Ascending aorta (tissue), 2 donors: Measurements from ENCODE around the gene MRPS5. TPM values are rescaled to one million over a fixed set of nuclear protein-coding genes. Genes with fewer than 3 reads are reported as not detected.
A peak's percentile ranks its signal among the peaks of the same experiment; 100 is the strongest.

Experiments used
- DNase-seq, 2 donors: peaks; one replicate each; pipeline ENCODE4 v3.0.0-alpha.2; 2019; ENCODE audit warnings: low spot score in 2 of 2
- H3K27ac ChIP-seq, 2 donors: fragments of 200-600 bp; sonication (generic); one replicate each; pipeline ENCODE4 v1.5.1; 2016 to 2017; ENCODE audit warnings: mild to moderate bottlenecking in 1 of 2
- H3K27me3 ChIP-seq: fragments of 200-600 bp; sonication (generic); one replicate; pipeline ENCODE4 v1.5.1; 2017
- H3K36me3 ChIP-seq, 2 donors: fragments of 200-600 bp; sonication (generic); one replicate each; pipeline ENCODE4 v1.5.1; 2016
- H3K4me1 ChIP-seq, 2 donors: fragments of 200-600 bp; sonication (generic); one replicate each; pipeline ENCODE4 v1.5.1; 2016 to 2017; ENCODE audit warnings: mild to moderate bottlenecking in 1 of 2
- H3K4me3 ChIP-seq, 2 donors: fragments of 200-600 bp; sonication (generic); one replicate each; pipeline ENCODE4 v1.5.1; 2016 to 2017; ENCODE audit warnings: mild to moderate bottlenecking in 1 of 2
- H3K9me3 ChIP-seq, 2 donors: fragments of 200-600 bp; sonication (generic); one replicate each; pipeline ENCODE4 v1.5.1; 2016
- CTCF ChIP-seq, 3 experiments: fragments of 200-600 bp in 2 of 3; fragments of 450-650 bp in 1 of 3; sonication (generic) in 2 of 3; IDR thresholded peaks; one replicate each; pipeline ENCODE4 v1.5.1; 2016 to 2019; ENCODE audit warnings: antibody characterized with exemption in 3 of 3, mild to moderate bottlenecking in 1 of 3, moderate library complexity in 1 of 3
- intact Hi-C: fragments of 100-400 bp; cut with DNase I; formaldehyde crosslinking; loops from one replicate; pipeline ENCODE4 v1.15.1; 2023
- total RNA-seq: library from RNA; depleted of rRNA; stranded (reverse); fragments of >200 nt; gene quantifications from one replicate; pipeline ENCODE4 v1.1.0, GENCODE V29; 2016

The MRPS5 gene
- total RNA-seq, 1 donor from 2014 or later = 30.1 TPM

- Histone ChIP-seq H3K36me3 (no peaks in the 10 kb centered on the region), H3K4me1 (no peaks in the 10 kb centered on the region), H3K4me3 (no peak overlapping the region), H3K9me3 (no peaks in the 10 kb centered on the region), H3K27me3 (no peaks in the 10 kb centered on the region), H3K27ac (no peak overlapping the region)
- DNase-seq = no peak
- TF ChIP-seq CTCF (IDR thresholded peaks at IDR 0.05) = no peak
- intact Hi-C loops = no loop called here
Observed at GRCh38 chr2:95046371-95047112, 75.1 kb downstream of the MRPS5 start.

- intact Hi-C loops = no loop called here
- Histone ChIP-seq H3K4me3 (no peak overlapping the region), H3K36me3 (no peaks in the 10 kb centered on the region), H3K4me1 (no peaks in the 10 kb centered on the region), H3K27me3 (no peaks in the 10 kb centered on the region), H3K27ac (no peak overlapping the region), H3K9me3 (no peaks in the 10 kb centered on the region)
- no peak for TF ChIP-seq CTCF (IDR thresholded peaks at IDR 0.05)
- no peak for DNase-seq
Observed at GRCh38 chr2:95044601-95045000, 77.0 kb downstream of the MRPS5 start.

- Histone ChIP-seq H3K27me3 (no peaks in the 10 kb centered on the region), H3K9me3 (no peaks in the 10 kb centered on the region), H3K4me1 (no peaks in the 10 kb centered on the region), H3K27ac (no peak overlapping the region), H3K4me3 (no peak overlapping the region), H3K36me3 (no peaks in the 10 kb centered on the region)
- intact Hi-C loops = no loop called here
- no peak for TF ChIP-seq CTCF (IDR thresholded peaks at IDR 0.05)
- DNase-seq = peak in 1 of 2 donors; percentile 68
Observed at GRCh38 chr2:95043300-95044093, 78.1 kb downstream of the MRPS5 start.

GRCh38 chr2:95042472-95043271, 78.9 kb downstream of the MRPS5 start:
- H3K9me3 ChIP-seq = no peaks in the 10 kb centered on the region
- H3K27me3 ChIP-seq = no peaks in the 10 kb centered on the region
- intact Hi-C loops = no loop called here
- no peak for DNase-seq
- H3K36me3 ChIP-seq = no peaks in the 10 kb centered on the region
- H3K4me1 ChIP-seq = no peaks in the 10 kb centered on the region
- no peak for TF ChIP-seq CTCF (IDR thresholded peaks at IDR 0.05)
- no peak overlapping the region for H3K4me3 ChIP-seq
- no peak overlapping the region for H3K27ac ChIP-seq

GRCh38 chr2:95041824-95042442, 79.7 kb downstream of the MRPS5 start:
- Histone ChIP-seq H3K9me3 (no peaks in the 10 kb centered on the region), H3K36me3 (no peaks in the 10 kb centered on the region), H3K27ac (no peak overlapping the region), H3K4me1 (no peaks in the 10 kb centered on the region), H3K27me3 (no peaks in the 10 kb centered on the region), H3K4me3 (no peak overlapping the region)
- TF ChIP-seq CTCF (IDR thresholded peaks at IDR 0.05) = no peak
- DNase-seq = no peak
- intact Hi-C loops = no loop called here
